Subcutaneous adipose tissue (tissue), 4 donors: Measurements from ENCODE around the gene IFRD2. TPM values are rescaled to one million over a fixed set of nuclear protein-coding genes. Genes with fewer than 3 reads are reported as not detected.

Source experiments
- total RNA-seq, 4 donors: library from RNA; depleted of rRNA; stranded (reverse); fragments of >200 nt; gene quantifications; one replicate each; pipeline ENCODE4 v1.1.0, GENCODE V29; 2016
- TF ChIP-seq, protein P1 (sequence below): fragments of 450-650 bp; IDR thresholded peaks from one replicate; pipeline ENCODE4 v1.5.1; 2016; ENCODE audit warnings: low read depth, mild to moderate bottlenecking, control low read depth, antibody characterized with exemption, moderate library complexity

IFRD2 gene
- total RNA-seq, 4 donors from 2014 or later: 31.6 to 56.4 (median 52.2) TPM

DNA sequence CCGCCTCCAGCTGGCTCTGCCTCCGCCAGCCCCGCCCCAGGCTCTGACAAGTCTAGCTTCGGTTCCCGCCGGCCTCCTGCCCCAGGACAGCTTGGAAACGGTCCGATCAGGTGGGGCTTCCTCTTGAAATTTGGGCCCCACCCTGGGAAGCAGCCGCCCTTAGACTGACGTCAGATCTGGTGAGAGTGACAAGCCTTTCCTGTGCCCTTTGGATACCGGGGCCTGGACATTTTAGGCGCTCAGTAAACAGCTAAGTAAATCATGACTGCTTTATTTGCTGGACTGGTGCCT lies 7.4 kb upstream of the IFRD2 start:
- TF ChIP-seq, protein P1, sequence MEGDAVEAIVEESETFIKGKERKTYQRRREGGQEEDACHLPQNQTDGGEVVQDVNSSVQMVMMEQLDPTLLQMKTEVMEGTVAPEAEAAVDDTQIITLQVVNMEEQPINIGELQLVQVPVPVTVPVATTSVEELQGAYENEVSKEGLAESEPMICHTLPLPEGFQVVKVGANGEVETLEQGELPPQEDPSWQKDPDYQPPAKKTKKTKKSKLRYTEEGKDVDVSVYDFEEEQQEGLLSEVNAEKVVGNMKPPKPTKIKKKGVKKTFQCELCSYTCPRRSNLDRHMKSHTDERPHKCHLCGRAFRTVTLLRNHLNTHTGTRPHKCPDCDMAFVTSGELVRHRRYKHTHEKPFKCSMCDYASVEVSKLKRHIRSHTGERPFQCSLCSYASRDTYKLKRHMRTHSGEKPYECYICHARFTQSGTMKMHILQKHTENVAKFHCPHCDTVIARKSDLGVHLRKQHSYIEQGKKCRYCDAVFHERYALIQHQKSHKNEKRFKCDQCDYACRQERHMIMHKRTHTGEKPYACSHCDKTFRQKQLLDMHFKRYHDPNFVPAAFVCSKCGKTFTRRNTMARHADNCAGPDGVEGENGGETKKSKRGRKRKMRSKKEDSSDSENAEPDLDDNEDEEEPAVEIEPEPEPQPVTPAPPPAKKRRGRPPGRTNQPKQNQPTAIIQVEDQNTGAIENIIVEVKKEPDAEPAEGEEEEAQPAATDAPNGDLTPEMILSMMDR: no peak

DNA sequence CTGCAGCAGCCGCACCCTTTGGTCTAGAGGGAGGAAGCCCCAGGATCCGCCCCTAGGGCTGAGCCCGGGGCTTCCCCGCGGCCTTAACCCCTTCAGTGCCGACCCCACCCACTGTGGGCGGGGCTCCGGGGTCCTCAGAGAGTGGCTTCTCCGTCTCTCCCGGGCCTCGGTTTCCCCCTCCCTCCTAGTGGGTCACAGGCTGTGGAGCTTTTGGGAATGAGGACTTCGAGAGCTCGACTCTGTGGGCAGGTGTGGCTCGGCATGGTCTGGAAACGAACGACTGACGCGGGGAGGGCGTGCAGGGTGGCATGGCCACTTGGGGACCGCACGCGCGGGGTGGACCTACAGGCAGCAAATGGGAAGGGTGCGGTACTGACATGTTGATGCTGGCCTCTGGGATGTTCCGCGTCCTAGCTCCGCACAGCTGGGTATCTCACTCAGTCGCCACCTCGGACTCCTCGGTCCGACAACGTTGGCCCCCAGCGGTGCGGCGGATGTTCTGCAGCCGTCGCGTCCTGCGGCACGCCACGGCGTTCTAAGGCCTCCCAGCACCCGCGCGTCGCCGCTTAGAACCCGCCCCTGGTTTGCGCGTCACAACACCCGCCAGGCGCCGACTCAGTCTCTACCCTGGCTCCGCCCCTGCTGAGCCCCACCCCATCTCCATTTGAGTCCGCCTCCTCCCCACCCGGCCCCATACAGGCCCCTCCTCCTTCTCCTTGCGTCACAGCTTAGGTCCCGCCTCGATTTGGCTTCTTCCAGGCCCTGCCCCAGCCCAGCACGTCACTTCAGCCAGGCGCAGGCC lies 6.8 kb upstream of the IFRD2 start, which contains the start of the genes HYAL3 and NAA80:
TSS of gene HYAL3 (minus strand) at position 570 of the 802 bp plus-strand sequence. CDS start 3,803 bp downstream, outside the sequence.
TSS of gene NAA80 (minus strand) at position 570 of the 802 bp plus-strand sequence. CDS start 1,942 bp downstream, outside the sequence.
- TF ChIP-seq, protein P1: no peak

DNA sequence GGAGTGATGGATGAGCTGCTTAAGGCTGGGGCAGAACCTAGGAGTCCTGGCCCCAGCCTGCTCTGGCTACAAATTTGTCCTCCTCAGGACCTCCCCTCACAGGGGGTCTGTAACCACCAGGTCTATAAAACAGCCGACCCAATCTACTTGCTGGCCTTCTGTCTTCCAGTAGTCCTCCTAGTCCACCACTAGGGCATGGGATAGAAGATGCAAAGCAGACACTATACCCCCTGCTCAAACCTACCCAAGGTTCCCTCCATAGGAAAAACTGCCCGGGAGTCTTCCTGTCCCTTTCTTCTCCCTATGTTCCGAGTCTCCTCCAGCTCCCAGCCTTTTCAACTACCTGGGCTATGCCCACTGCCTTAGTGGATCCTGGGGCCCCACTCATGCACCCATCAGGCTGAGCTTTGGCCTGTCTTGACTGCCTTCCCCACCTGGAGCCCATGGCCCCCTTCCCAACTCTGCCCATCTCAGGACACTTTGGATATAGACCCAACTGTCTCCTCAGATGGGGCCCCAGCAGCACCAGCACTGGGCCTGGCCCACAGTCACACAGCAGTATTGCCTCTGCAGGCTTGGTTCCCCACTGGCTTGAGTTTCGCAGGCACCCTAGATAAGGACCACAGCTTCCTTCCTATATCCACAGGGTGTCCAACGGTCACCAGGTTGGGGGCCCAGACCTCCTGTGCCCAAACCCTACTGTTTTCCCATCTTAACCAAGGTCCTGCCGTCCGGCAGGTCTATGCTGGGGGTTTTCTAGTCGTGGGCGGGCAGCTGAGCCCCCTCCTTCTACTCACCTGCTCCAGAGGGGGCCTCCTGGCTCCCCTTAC lies 5.9 kb upstream of the IFRD2 start:
- TF ChIP-seq, protein P1: no peak

DNA sequence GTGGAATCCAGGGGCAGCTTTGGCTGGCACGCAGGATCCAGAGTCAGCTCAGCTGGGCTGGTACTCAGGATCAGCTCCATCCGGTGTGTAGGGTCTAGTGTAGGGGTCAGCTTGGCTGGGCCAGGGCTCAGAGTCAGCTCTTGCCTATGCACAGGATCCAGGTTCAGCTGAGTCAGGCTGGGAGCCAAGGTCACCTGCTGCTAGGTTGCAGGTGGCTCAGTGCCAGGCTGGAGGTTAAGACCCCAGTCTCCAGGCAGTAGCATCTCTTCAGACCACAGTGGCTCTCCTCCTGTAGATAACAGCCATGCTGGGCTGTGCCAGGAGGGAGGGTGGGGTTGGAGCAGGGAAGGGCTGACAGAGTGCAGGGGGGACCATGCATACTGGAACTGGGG lies 5.2 kb upstream of the IFRD2 start:
- TF ChIP-seq, protein P1: no peak

DNA sequence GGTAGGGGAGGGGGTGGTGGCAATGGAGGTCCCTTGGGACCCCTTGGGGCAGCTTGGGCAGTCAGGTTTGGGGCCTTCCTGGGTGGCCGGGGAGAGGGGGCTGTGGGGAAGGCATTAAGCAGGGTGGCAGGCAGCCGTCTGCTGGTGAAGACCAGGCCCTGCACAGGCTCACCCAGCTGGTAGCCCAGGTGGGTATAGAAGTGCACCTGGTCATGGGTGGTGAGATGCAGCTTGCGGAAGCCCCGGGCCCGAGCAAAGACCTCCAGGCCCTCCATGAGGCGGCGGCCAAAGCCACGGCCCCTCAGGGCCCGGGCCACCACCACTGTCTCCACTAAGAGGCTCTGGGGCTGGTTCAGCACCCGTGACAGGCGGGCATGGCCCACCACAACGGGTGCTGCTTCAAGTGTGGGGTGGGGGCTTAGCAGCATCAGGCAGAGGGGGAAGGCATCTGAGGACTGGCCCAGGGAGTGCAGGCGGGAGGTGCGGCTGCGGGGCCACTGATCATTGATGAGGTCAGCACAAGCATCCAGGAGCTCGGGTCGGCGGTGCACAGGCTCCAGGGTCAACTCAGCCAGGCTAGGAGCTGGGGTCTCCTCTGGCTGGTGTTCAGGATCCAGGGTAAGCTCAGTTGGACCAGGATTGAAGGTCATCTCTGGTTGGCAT lies 4.6 kb upstream of the IFRD2 start:
- TF ChIP-seq, protein P1: no peak

- TF ChIP-seq, protein P1: no peak
Observed at GRCh38 chr3:50295553-50296431, 3.6 kb upstream of the IFRD2 start.
